Activated CD4-positive, alpha-beta T cell treated with anti-CD3 and anti-CD28 coated beads, Interleukin-2, amount 50 U/mL, for 4 hours (primary cell): ENCODE data around the gene DNAH12.
"Not testable (repeated sequence)": the region's sequence is repeated elsewhere in the genome, so short reads cannot be mapped to it uniquely, and the experiment has no call there.

ENCODE experiments used
- DNase-seq, 2 experiments: peaks; one replicate each; pipeline ENCODE4 v3.0.0-alpha.2; 2020

Gene DNAH12

GRCh38 chr3:57303520-57303919 is 240.6 kb downstream of the DNAH12 start:
- DNase-seq: not testable (repeated sequence)

- DNase-seq: no peak
Measured at GRCh38 chr3:57298041-57298440, 246.1 kb downstream of the DNAH12 start.

GRCh38 chr3:57292897-57293526 is 251.1 kb downstream of the DNAH12 start:
- no peak for DNase-seq

GRCh38 chr3:57292159-57292896 is 251.8 kb downstream of the DNAH12 start, which contains the start of gene ASB14:
Gene ASB14, minus strand, starts transcription at chr3:57292685. Its CDS starts 652 bp downstream, at chr3:57292033.
- DNase-seq: no peak

GRCh38 chr3:57288403-57288802 is 255.7 kb downstream of the DNAH12 start:
- no peak for DNase-seq

GRCh38 chr3:57287205-57287604 is 256.9 kb downstream of the DNAH12 start:
- DNase-seq: no peak

- no peak for DNase-seq
Measured at GRCh38 chr3:57283334-57283733, 260.8 kb downstream of the DNAH12 start.

- DNase-seq: no peak
Measured at GRCh38 chr3:57281715-57282114, 262.4 kb downstream of the DNAH12 start.

GRCh38 chr3:57279685-57280084 is 264.5 kb downstream of the DNAH12 start:
- DNase-seq: no peak

GRCh38 chr3:57278237-57278636 is 265.9 kb downstream of the DNAH12 start:
- no peak for DNase-seq

GRCh38 chr3:57275393-57275792 is 268.8 kb downstream of the DNAH12 start:
- no peak for DNase-seq

- no peak for DNase-seq
Measured at GRCh38 chr3:57274845-57275244, 269.3 kb downstream of the DNAH12 start.

GRCh38 chr3:57268416-57268815 is 275.7 kb downstream of the DNAH12 start:
- DNase-seq: no peak

GRCh38 chr3:57261929-57262328 is 282.2 kb downstream of the DNAH12 start:
- no peak for DNase-seq

- no peak for DNase-seq
Measured at GRCh38 chr3:57261119-57261518, 283.0 kb downstream of the DNAH12 start.

- DNase-seq: no peak
Measured at GRCh38 chr3:57257678-57258077, 286.5 kb downstream of the DNAH12 start.

GRCh38 chr3:57256844-57257243 is 287.3 kb downstream of the DNAH12 start:
- DNase-seq: no peak

- no peak for DNase-seq
Measured at GRCh38 chr3:57252404-57252803, 291.7 kb downstream of the DNAH12 start.

GRCh38 chr3:57244946-57245345 is 299.2 kb downstream of the DNAH12 start:
- no peak for DNase-seq
